ENCODE data around the gene KNSTRN.

GRCh38 chr15:40424483-40425115 is 42.1 kb downstream of the KNSTRN start:
- no peak for TF ChIP-seq CTCF (IDR thresholded peaks at IDR 0.05)
- no peak for TF ChIP-seq EP300 (IDR thresholded peaks at IDR 0.05)
